HG03280 (cell line): ENCODE data around the gene STK32A.

ENCODE experiments used
- ATAC-seq: cut with Tn5 transposase; IDR thresholded peaks from one replicate; pipeline ENCODE4 v1.9.1; 2021; ENCODE audit warnings: mild to moderate bottlenecking, moderate library complexity; ENCODE audit not compliant: unreplicated experiment

STK32A gene

GRCh38 chr5:147413266-147413665 lies 178.4 kb downstream of the STK32A start:
- no peak for ATAC-seq

GRCh38 chr5:147415651-147416050 lies 180.8 kb downstream of the STK32A start:
- ATAC-seq, result no peak

GRCh38 chr5:147417135-147417813 lies 182.4 kb downstream of the STK32A start:
- ATAC-seq, result no peak

- no peak for ATAC-seq
Measured at GRCh38 chr5:147418613-147419012, 183.8 kb downstream of the STK32A start.

GRCh38 chr5:147426640-147427327 lies 192.0 kb downstream of the STK32A start:
- ATAC-seq, result no peak

- no peak for ATAC-seq
Measured at GRCh38 chr5:147427521-147428401, 192.9 kb downstream of the STK32A start.

- no peak for ATAC-seq
Measured at GRCh38 chr5:147430628-147431027, 195.8 kb downstream of the STK32A start.

GRCh38 chr5:147431586-147431985 lies 196.8 kb downstream of the STK32A start:
- ATAC-seq, result no peak

- ATAC-seq, result no peak
Measured at GRCh38 chr5:147432323-147432722, 197.5 kb downstream of the STK32A start.

GRCh38 chr5:147434049-147434448 lies 199.2 kb downstream of the STK32A start:
- ATAC-seq, result no peak

GRCh38 chr5:147436596-147436995 lies 201.8 kb downstream of the STK32A start:
- no peak for ATAC-seq

- ATAC-seq, result no peak
Measured at GRCh38 chr5:147437161-147437596, 202.4 kb downstream of the STK32A start.
